HCT116 (cell line): Measurements from ENCODE around the gene ADAM17. TPM values are rescaled to one million over a fixed set of nuclear protein-coding genes. Genes with fewer than 3 reads are reported as not detected.

Experiments
- ATAC-seq: fragments of 200-7000 bp; cut with Tn5 transposase; 2 replicates; pipeline ENCODE4 v1.9.1; 2020; ENCODE audit warnings: mild to moderate bottlenecking, moderate library complexity
- BruUV-seq: library from RNA; stranded (reverse); fragments of 400-500 nt; replicated peaks from 2 replicates; lab custom pipeline; 2021; lab: Mats Ljungman, UMichigan
- CTCF ChIA-PET: fragments of 300-600 bp; sonication (Branson Sonifier 250); formaldehyde crosslinking; loops from one replicate; lab custom pipeline; 2021; ENCODE audit warnings: antibody characterized with exemption; lab: Charles Lee
- POLR2A ChIA-PET: fragments of 300-600, 350-600 bp; sonication (Branson Sonifier 250); formaldehyde crosslinking; loops from one replicate; lab custom pipeline; 2021; ENCODE audit warnings: antibody characterized with exemption; lab: Charles Lee
- RAD21 ChIA-PET, 2 experiments: fragments of 300-600 bp; sonication (Branson Sonifier 250); formaldehyde crosslinking; loops; one replicate each; lab custom pipeline; 2023; ENCODE audit warnings: low total read pairs in 2 of 2; ENCODE audit not compliant: uncharacterized antibody in 2 of 2, unreplicated experiment in 2 of 2, low non-redundant PET in 1 of 2; lab: Charles Lee
- DNase-seq: peaks from one replicate; pipeline ENCODE4 v3.0.0-alpha.2; 2010; ENCODE audit warnings: low read depth, low spot score
- H2AFZ ChIP-seq: fragments of 200-600 bp; shearing (Covaris generic), sonication (generic); 2 replicates; pipeline ENCODE4 v1.6.1; 2017; ENCODE audit warnings: low read depth, mixed run types, mixed read lengths, antibody characterized with exemption, low read length; ENCODE audit not compliant: poor library complexity, severe bottlenecking
- H3K27ac ChIP-seq: 2 replicates; pipeline ENCODE4 v1.5.1; 2012; ENCODE audit warnings: low read depth, low read length
- H3K27me3 ChIP-seq: fragments of 200-600 bp; sonication (generic); 2 replicates; pipeline ENCODE4 v1.6.1; 2016; ENCODE audit warnings: mixed run types, low read length, mixed read lengths; ENCODE audit not compliant: insufficient read depth
- H3K36me3 ChIP-seq, 2 experiments: fragments of 200-500 bp in 1 of 2; fragments of 200-600 bp in 1 of 2; sonication (Bioruptor generic) in 1 of 2; sonication (generic) in 1 of 2; 2 replicates each; pipeline versions ENCODE4 v1.5.1 to v1.6.1; 2014 to 2016; ENCODE audit warnings: low read length in 2 of 2, inconsistent platforms in 1 of 2, mixed read lengths in 1 of 2, mixed run types in 1 of 2; ENCODE audit not compliant: insufficient read depth in 2 of 2, control insufficient read depth in 1 of 2
- H3K4me1 ChIP-seq, 2 experiments: fragments of 200-600 bp in 1 of 2; sonication (generic) in 1 of 2; 2 replicates each; pipeline versions ENCODE4 v1.5.1 to v1.6.1; 2012 to 2017; ENCODE audit warnings: low read length in 2 of 2, inconsistent platforms in 1 of 2, mild to moderate bottlenecking in 1 of 2, mixed read lengths in 1 of 2, mixed run types in 1 of 2, moderate library complexity in 1 of 2; ENCODE audit not compliant: insufficient read depth in 2 of 2, control insufficient read depth in 1 of 2
- H3K4me2 ChIP-seq: fragments of 200-600 bp; sonication (generic); 2 replicates; pipeline ENCODE4 v1.6.1; 2017; ENCODE audit warnings: mixed run types, low read length, mixed read lengths
- H3K4me3 ChIP-seq, 2 experiments: fragments of 200-600 bp in 1 of 2; sonication (generic) in 1 of 2; replicated peaks in 1 of 2; 2 replicates each; pipeline ENCODE4 v1.5.1; 2011 to 2016; ENCODE audit warnings: low read length in 2 of 2, control low read depth in 1 of 2, low read depth in 1 of 2, mild to moderate bottlenecking in 1 of 2, mixed read lengths in 1 of 2, mixed run types in 1 of 2
- H3K79me2 ChIP-seq: fragments of 200-600 bp; sonication (generic); 2 replicates; pipeline ENCODE4 v1.6.1; 2017; ENCODE audit warnings: mild to moderate bottlenecking, mixed run types, low read length, moderate library complexity, mixed read lengths; ENCODE audit not compliant: insufficient read depth
- H3K9ac ChIP-seq: fragments of 200-600 bp; sonication (generic); 2 replicates; pipeline ENCODE4 v1.6.1; 2016; ENCODE audit warnings: low read length, mixed read lengths
- H3K9me2 ChIP-seq: fragments of 200-600 bp; sonication (generic), shearing (Covaris generic); 2 replicates; pipeline ENCODE4 v1.6.1; 2017; ENCODE audit warnings: mixed run types, mild to moderate bottlenecking, moderate library complexity; ENCODE audit not compliant: insufficient read depth
- H3K9me3 ChIP-seq, 2 experiments: fragments of 200-500 bp in 1 of 2; fragments of 200-600 bp in 1 of 2; sonication (Bioruptor generic) in 1 of 2; sonication (generic) in 1 of 2; 2 replicates each; pipeline ENCODE4 v1.6.1; 2014 to 2017; ENCODE audit warnings: low read length in 2 of 2, mixed read lengths in 2 of 2, inconsistent platforms in 1 of 2, low read depth in 1 of 2, mild to moderate bottlenecking in 1 of 2, mixed run types in 1 of 2, moderate library complexity in 1 of 2; ENCODE audit not compliant: control insufficient read depth in 1 of 2, insufficient read depth in 1 of 2
- H4K20me1 ChIP-seq: fragments of 200-600 bp; sonication (generic), shearing (Covaris generic); 2 replicates; pipeline ENCODE4 v1.6.1; 2017; ENCODE audit warnings: mixed run types, mild to moderate bottlenecking, moderate library complexity; ENCODE audit not compliant: insufficient read depth
- CEBPB ChIP-seq: IDR thresholded peaks from 2 replicates; pipeline ENCODE4 v1.6.1; 2012; ENCODE audit warnings: low read depth
- EGR1 ChIP-seq: IDR thresholded peaks from 2 replicates; pipeline ENCODE4 v1.6.1; 2012; ENCODE audit warnings: low read depth
- JUND ChIP-seq: IDR thresholded peaks from 2 replicates; pipeline ENCODE4 v1.6.1; 2012
- POLR2A ChIP-seq: IDR thresholded peaks from 2 replicates; pipeline ENCODE4 v1.7.0; 2011; ENCODE audit warnings: borderline replicate concordance; ENCODE audit not compliant: insufficient read depth, insufficient read length; ENCODE audit errors: extremely low read depth
- SIN3A ChIP-seq: IDR thresholded peaks from 2 replicates; pipeline ENCODE4 v1.6.1; 2012; ENCODE audit warnings: low read depth
- TCF7L2 ChIP-seq: IDR thresholded peaks from 2 replicates; pipeline ENCODE4 v1.7.0; 2011; ENCODE audit warnings: borderline replicate concordance, inconsistent platforms; ENCODE audit not compliant: insufficient read depth, insufficient read length; ENCODE audit errors: extremely low read depth
- ZFX ChIP-seq: fragments of 450-650 bp; IDR thresholded peaks from 2 replicates; pipeline ENCODE4 v1.6.1; 2017
- intact Hi-C: fragments of 100-400 bp; cut with micrococcal nuclease; formaldehyde crosslinking; loops from 2 replicates; pipeline ENCODE4 v1.10.0; 2022
- total RNA-seq: library from RNA; stranded (reverse); gene quantifications from one replicate; pipeline ENCODE4 v1.2.1, GENCODE V29; 2021; ENCODE audit not compliant: unreplicated experiment

Gene ADAM17
- total RNA-seq, 1 experiment from 2014 or later = 39.2 TPM

GRCh38 chr2:9558948-9559381 lies 3.3 kb upstream of the ADAM17 start:
- BruUV-seq = no TSS peak
- Histone ChIP-seq H3K27me3 (no peaks in the 10 kb centered on the region), H3K9me2 (no peaks in the 10 kb centered on the region), H3K9me3 (no peaks in the 10 kb centered on the region), H3K4me3 (no peak overlapping the region), H2AFZ (no peak overlapping the region), H3K36me3 (no peaks in the 10 kb centered on the region), H3K9ac (no peak overlapping the region), H3K4me1 (peaks cover 20 to 43% of the 10 kb centered on the region in 2 experiments), H4K20me1 (no peaks in the 10 kb centered on the region; the same call in 1 of the 2 replicates), H3K79me2 (peaks cover 28% of the 10 kb centered on the region), H3K27ac (no peak overlapping the region), H3K4me2 (peak overlapping the region; percentile 34)
- ATAC-seq (no peak), DNase-seq (no peak)
- ChIA-PET POLR2A (interaction anchor here (1.0 kb wide), 1 partner anchor 72 kb away, joined by 3 read pairs; the partner anchor contains the start of gene YWHAQ), RAD21 (no interaction called here), CTCF (no interaction called here)
- intact Hi-C loops = loop anchor here (2.0 to 10.0 kb wide), 4 partner anchors 72 to 486 kb away; partner anchors contain the start of genes KLF11 and YWHAQ
- TF ChIP-seq SIN3A = no peak
- TF ChIP-seq CEBPB = no peak
- no peak for TF ChIP-seq EGR1
- TF ChIP-seq ZFX = no peak
- 0 out of 2 replicates have a peak, but pooled peaks have one; percentile 11 for TF ChIP-seq JUND

- intact Hi-C loops = loop anchor here (5.0 to 10.0 kb wide), 3 partner anchors 196 to 489 kb away; partner anchors contain the start of gene KLF11
- H3K4me3 ChIP-seq = peak overlapping the region; percentile 82 to 84
Observed at GRCh38 chr2:9556121-9556743, 602 bp upstream of the ADAM17 start.

More at GRCh38 chr2:9556121-9556743, 602 bp upstream of the ADAM17 start:
- H3K36me3 ChIP-seq = no peaks in the 10 kb centered on the region
- H3K27ac ChIP-seq = peak overlapping the region; percentile 90
- H3K4me2 ChIP-seq = peak overlapping the region; percentile 89
- DNase-seq = no peak
- ChIA-PET POLR2A (interaction anchor here (1.0 to 2.3 kb wide), 11 partner anchors 8 to 221 kb away, joined by 3 to 10 read pairs (median 4); partner anchors contain the start of gene YWHAQ), CTCF (interaction anchor here (0.7 to 1.4 kb wide), 4 partner anchors 8 to 414 kb away, joined by 3 to 5 read pairs (median 4); no protein-coding TSS in a partner anchor), RAD21 (no interaction called here)
- H2AFZ ChIP-seq = no peak overlapping the region
- H3K9me3 ChIP-seq = no peaks in the 10 kb centered on the region
- peaks cover 54% of the 10 kb centered on the region for H3K79me2 ChIP-seq
- TF ChIP-seq ZFX (peak; percentile 67), POLR2A (no peak), TCF7L2 (peak; percentile 7)
- BruUV-seq = no TSS peak
- H3K9ac ChIP-seq = peak overlapping the region; percentile 92
- peak; percentile 56 for ATAC-seq
- no peaks in the 10 kb centered on the region for H3K9me2 ChIP-seq
- H3K27me3 ChIP-seq = no peaks in the 10 kb centered on the region
- peaks cover 14% of the 10 kb centered on the region; the same call in 1 of the 2 replicates for H4K20me1 ChIP-seq
- H3K4me1 ChIP-seq = peaks cover 36 to 65% of the 10 kb centered on the region in 2 experiments
